ENCODE results near the gene RGS19. TPM values are rescaled to one million over a fixed set of nuclear protein-coding genes. Genes with fewer than 3 reads are reported as not detected.
"Not testable (repeated sequence)": the region's sequence is repeated elsewhere in the genome, so short reads cannot be mapped to it uniquely, and the experiment has no call there.

RGS19 gene
- total RNA-seq, 1 experiment from 2014 or later: 18.5 TPM

GRCh38 chr20:64095455-64095854 lies 16.1 kb upstream of the RGS19 start:
- DNase-seq (ENCODE audit: low spot score): no peak

GRCh38 chr20:64093013-64093503 lies 13.7 kb upstream of the RGS19 start:
- no peak for DNase-seq (ENCODE audit: low spot score)

DNA sequence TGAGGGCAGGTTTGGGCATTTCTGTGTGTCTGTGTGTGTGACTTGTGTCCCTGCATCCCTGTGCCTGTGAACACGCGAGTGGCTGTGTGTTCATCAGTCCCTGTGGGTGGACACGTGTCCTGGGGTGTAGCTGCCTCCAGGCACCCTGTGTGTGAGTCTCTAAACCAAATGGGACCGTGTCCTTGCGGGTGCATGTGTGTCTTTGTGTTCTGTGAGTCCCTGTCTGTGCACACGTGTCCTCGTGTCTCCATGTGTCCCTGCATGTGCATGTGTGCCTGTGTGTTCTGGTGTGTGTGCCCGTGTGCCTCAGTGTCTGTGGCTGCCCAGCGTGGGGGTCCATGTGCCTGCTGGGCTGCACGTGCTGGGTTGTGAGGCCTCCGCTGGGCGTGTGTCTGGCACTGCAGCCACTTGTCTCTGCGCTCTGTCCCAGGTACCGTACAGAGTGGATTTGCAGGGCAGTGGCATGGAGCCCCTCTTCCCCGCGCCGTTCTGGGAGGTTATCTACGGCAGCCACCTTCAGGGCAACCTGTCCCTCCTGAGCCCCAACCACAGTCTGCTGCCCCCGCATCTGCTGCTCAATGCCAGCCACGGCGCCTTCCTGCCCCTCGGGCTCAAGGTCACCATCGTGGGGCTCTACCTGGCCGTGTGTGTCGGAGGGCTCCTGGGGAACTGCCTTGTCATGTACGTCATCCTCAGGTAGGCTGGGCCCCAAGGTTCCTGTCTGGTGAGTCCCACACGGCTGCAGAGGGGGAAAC lies 13.1 kb upstream of the RGS19 start:
- DNase-seq (ENCODE audit: low spot score): no peak

- DNase-seq (ENCODE audit: low spot score): no peak
Observed at GRCh38 chr20:64091770-64092169, 12.5 kb upstream of the RGS19 start.

DNA sequence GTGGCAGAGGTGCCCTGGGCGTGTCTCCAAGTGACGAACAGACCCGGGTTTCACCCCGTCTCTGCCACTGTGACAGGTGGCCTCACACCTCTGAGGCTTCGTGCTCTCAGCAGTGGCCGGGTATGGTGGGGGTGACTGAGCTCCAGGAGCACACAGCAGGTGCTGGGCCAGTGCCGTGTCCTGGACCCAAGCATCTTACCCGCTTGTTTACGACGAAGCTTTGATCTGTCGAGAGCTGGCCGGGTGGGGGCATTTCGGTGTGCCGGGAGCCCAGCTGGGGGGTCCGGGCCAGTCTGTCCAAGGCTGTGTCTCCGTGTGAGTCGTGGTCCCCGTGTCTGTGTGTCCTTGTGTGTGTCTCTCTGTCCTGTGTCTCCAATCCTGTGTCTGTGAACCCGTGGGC lies 12.0 kb upstream of the RGS19 start:
- DNase-seq (ENCODE audit: low spot score): no peak

- DNase-seq (ENCODE audit: low spot score): no peak
Observed at GRCh38 chr20:64090165-64090564, 10.8 kb upstream of the RGS19 start.

DNA sequence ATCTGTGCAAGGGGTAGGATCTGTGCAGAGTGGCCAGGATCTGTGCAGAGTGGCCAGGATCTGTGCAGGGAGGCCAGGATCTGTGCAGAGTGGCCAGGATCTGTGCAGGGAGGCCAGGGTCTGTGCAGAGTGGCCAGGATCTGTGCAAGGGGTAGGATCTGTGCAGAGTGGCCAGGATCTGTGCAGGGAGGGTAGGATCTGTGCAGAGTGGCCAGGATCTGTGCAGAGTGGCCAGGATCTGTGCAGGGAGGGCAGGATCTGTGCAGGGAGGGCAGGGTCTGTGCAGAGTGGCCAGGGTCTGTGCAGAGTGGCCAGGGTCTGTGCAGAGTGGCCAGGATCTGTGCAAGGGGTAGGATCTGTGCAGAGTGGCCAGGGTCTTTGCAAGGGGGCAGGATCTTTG lies 9.3 kb upstream of the RGS19 start:
- not testable (repeated sequence) for DNase-seq (ENCODE audit: low spot score)

- DNase-seq (ENCODE audit: low spot score): not testable (repeated sequence)
Observed at GRCh38 chr20:64087226-64087825, 8.0 kb upstream of the RGS19 start.

DNA sequence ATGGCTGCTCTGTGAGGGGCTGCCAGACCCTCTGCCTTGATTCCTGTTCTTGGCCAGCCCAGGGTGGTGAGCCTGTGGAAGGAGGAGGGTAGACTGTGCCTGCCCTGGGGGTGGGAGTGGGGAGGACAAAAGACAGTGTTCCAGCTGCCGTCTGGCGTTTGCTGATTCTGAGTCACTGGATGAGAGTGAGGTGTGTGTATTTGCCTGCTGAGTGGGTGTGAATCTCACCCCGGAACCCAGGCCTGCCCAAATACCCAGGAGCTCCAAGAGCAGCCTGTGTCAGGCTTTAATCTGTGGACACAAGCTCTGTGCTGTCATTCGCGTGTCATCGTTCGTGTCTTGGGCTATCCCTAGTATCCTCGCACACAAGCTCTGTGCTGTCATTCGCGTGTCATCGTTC lies 7.5 kb upstream of the RGS19 start:
- DNase-seq (ENCODE audit: low spot score): no peak

GRCh38 chr20:64084685-64085152 lies 5.4 kb upstream of the RGS19 start:
- DNase-seq (ENCODE audit: low spot score): no peak

GRCh38 chr20:64083804-64084684 lies 4.7 kb upstream of the RGS19 start, which contains the start of gene LKAAEAR1:
Gene LKAAEAR1 (minus strand): TSS chr20:64084398. CDS start chr20:64084219, 179 bp downstream.
- no peak for DNase-seq (ENCODE audit: low spot score)

GRCh38 chr20:64083378-64083803 lies 4.1 kb upstream of the RGS19 start:
- DNase-seq (ENCODE audit: low spot score): peak; percentile 54

GRCh38 chr20:64082820-64083377 lies 3.6 kb upstream of the RGS19 start:
- no peak for DNase-seq (ENCODE audit: low spot score)

DNA sequence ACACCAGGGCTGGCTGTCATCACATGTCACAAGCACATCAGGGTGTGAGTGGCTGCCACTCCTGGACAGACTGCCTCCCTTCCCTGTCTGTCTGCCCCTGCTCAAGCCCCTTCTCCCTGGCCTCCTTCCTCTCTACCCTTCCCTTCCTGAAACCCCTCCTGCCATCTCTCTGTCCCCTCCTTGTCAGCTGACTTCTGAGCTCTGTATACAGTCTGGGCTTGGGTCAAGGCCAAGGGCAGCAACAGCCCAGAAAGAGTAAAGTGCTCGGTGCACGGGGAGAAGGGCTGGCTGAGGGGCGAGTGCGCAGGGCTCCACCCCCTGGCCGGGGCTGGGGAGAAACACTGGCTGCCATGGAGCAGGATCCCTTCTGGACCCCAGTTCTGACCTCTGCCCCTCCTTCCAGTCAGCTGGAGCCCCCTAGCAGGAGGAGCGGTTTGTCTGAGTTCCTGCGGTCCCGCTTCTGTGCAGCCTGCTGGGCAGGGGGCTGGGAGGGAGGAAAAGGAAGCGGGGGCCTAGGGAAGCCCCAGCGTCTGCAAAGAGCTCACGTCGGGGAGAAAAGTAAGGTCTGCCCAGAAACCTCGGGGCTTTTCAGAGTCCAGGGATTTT lies 2.9 kb upstream of the RGS19 start:
- no peak for DNase-seq (ENCODE audit: low spot score)

DNA sequence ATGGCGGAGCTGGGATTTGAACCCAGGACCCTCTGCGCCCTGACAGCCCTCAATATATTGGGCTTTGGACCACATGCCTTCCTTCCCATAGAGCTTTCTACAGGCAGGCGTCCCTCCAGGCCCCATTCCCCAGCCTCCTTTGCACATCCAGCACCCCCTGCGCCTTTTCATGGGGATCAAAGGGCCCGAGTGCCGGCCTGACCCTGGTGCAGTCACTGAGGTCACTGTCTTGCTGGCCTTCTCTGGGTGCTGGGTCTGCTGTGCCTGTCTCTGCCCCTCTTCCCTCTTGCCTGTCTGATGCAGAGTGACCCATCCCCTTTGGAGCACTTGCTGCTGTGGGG lies 2.3 kb upstream of the RGS19 start:
- no peak for DNase-seq (ENCODE audit: low spot score)

- DNase-seq (ENCODE audit: low spot score): no peak
Observed at GRCh38 chr20:64080813-64081623, 1.7 kb upstream of the RGS19 start.

DNA sequence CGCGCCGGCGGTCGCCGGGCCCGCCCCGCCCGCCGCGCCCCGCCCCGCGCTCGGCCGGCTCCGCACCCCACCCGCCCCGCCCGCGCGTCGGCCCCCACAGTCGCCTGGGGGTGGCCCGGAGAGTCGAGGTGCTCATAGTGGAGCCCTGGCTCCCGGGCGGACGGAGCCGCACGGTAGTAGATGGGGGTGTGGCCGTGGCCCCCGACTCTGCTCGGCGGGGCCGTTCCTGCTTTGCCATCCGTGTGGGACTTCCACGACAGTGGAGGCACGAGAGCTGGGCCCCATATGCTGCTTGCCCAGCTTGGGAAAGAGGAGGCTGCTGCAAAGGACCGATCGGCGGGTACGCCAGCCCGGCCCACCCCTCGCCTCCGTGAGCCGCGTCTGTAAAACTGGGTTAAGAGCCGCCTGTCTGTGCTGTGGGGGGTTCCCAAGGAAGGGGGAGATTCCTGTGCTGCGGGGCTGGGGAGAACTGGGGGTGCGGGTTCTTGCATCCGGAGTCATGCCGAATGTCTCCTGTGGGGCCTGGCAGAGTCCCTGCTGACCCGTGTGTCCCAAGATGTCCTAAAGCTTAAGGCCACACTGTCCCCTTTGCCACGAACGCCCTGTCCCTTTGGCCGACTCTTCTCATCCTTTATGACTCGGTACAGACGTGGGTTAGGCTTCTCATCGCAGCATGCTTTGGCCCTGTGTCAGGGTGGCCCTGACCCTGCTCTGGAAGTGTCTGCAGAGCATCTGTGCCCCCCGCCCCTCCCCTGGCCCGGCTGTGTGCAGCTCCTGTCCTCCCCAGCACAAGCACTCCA lies 895 bp upstream of the RGS19 start, which contains the start of gene OPRL1:
Gene OPRL1, plus strand, starts transcription at position 70 of the 800 bp plus-strand sequence. CDS start 12,639 bp downstream, outside the sequence.
- no peak for DNase-seq (ENCODE audit: low spot score)

GRCh38 chr20:64078934-64079272 lies 415 bp downstream of the RGS19 start:
- DNase-seq (ENCODE audit: low spot score): no peak

DNA sequence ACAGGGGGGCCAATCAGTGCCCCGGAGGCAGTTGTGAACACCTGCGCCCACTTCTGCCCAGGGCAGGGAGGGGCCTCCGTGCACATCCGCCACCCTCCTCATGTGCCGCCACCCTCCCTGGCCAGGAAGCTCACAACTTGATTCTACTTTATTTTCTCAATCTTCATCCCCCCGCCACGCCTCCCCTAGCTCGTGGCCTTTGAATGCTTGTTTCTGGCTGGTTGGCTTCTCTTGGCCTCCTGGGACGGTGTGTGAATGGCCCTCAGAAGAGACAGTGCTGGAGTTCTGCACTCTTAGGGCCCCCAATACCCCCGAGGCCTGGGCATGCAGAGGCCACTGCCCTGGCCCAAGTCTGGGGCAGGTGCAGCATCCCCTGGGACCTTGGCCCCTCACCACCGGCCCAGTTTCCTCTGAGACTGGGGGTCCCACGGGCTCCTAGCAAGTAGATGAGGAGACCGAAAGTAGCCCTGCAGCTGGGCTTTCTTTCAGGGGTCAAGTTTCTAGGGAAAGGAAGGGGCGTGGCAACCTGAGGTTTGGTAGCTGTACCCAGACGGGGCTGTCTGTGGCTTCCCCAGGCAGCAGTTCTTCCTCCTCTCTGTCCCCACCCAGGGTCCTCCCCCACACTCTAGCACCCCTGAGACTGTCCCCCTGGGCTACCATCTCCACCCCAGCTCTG lies 1.3 kb downstream of the RGS19 start:
- no peak for DNase-seq (ENCODE audit: low spot score)

Data from H4 (cell line).